Myocyte (in vitro differentiated cells): Measurements from ENCODE around the gene RFT1. TPM values are rescaled to one million over a fixed set of nuclear protein-coding genes. Genes with fewer than 3 reads are reported as not detected.
"Not testable (repeated sequence)": the region's sequence is repeated elsewhere in the genome, so short reads cannot be mapped to it uniquely, and the experiment has no call there.

Experiments
- DNase-seq: peaks from one replicate; pipeline ENCODE4 v3.0.0-alpha.2; 2012; ENCODE audit warnings: low read depth
- total RNA-seq: library from RNA; depleted of rRNA; stranded (reverse); fragments of >200 nt; gene quantifications from 2 replicates; pipeline ENCODE4 v1.2.3, GENCODE V29; 2014

Gene RFT1
- total RNA-seq, 1 donor from 2014 or later = 6.7 TPM

GRCh38 chr3:53163444-53164387, 33.5 kb upstream of the RFT1 start:
- DNase-seq = no peak

GRCh38 chr3:53162672-53163443, 32.6 kb upstream of the RFT1 start:
- no peak for DNase-seq

- no peak for DNase-seq
Measured at GRCh38 chr3:53161820-53162671, 31.8 kb upstream of the RFT1 start.

GRCh38 chr3:53161450-53161819, 31.2 kb upstream of the RFT1 start:
- no peak for DNase-seq

GRCh38 chr3:53160660-53161449, 30.6 kb upstream of the RFT1 start, which contains the start of gene PRKCD:
TSS of gene PRKCD (plus strand) at chr3:53161209. CDS start at chr3:53178423, 17,214 bp downstream.
- DNase-seq = peak; percentile 90

GRCh38 chr3:53160061-53160659, 29.9 kb upstream of the RFT1 start:
- no peak for DNase-seq

- no peak for DNase-seq
Measured at GRCh38 chr3:53159156-53160060, 29.2 kb upstream of the RFT1 start.

- no peak for DNase-seq
Measured at GRCh38 chr3:53158765-53159155, 28.5 kb upstream of the RFT1 start.

- no peak for DNase-seq
Measured at GRCh38 chr3:53157974-53158580, 27.8 kb upstream of the RFT1 start.

GRCh38 chr3:53156368-53156834, 26.2 kb upstream of the RFT1 start:
- no peak for DNase-seq

GRCh38 chr3:53155760-53156159, 25.5 kb upstream of the RFT1 start:
- DNase-seq = no peak

GRCh38 chr3:53154881-53155285, 24.6 kb upstream of the RFT1 start:
- DNase-seq = peak; percentile 80

GRCh38 chr3:53153980-53154379, 23.7 kb upstream of the RFT1 start:
- DNase-seq = no peak

GRCh38 chr3:53153264-53153823, 23.1 kb upstream of the RFT1 start:
- no peak for DNase-seq

GRCh38 chr3:53151870-53152660, 21.8 kb upstream of the RFT1 start:
- no peak for DNase-seq

- DNase-seq = no peak
Measured at GRCh38 chr3:53151465-53151864, 21.2 kb upstream of the RFT1 start.

GRCh38 chr3:53151086-53151438, 20.8 kb upstream of the RFT1 start:
- not testable (repeated sequence) for DNase-seq
